RPMI8226 (cell line): ENCODE data around the gene RAD51B.

ENCODE experiments used
- DNase-seq: peaks from one replicate; pipeline ENCODE4 v3.0.0-alpha.2; 2015

Gene RAD51B

DNA sequence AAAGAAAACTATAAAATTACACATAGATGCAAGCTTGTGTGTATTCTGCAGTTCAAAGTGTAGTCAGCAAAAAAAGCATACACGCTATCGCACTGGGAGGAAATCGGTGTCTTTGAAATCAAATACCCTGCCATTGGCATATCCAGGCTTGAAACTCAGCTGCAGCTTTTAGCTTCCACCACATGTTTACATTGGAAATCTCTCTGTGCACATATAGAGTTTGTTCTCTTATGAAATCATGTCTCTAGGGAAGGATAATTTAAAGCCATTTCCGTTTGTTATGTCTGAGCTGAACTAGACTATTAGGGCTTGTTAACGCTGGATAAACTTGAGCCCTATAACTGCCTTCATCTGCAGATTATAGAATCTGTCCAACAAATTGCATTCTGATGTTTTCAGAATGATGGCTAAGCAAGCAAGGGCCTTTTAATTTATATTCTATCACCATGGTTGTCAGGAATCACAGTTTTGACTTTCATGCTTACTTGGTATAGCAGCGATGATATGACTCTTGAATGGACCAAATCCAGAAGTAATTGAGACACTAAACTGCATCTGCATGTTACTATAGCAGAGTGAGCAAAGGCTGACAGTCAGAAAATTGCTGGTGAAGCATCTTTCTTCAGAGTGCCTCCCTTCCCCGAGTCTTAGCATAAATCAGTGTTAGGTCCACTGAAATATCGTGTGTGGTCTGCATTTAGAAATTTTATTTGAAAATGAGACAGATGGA is 530.5 kb downstream of the RAD51B start:
- DNase-seq = no peak

DNA sequence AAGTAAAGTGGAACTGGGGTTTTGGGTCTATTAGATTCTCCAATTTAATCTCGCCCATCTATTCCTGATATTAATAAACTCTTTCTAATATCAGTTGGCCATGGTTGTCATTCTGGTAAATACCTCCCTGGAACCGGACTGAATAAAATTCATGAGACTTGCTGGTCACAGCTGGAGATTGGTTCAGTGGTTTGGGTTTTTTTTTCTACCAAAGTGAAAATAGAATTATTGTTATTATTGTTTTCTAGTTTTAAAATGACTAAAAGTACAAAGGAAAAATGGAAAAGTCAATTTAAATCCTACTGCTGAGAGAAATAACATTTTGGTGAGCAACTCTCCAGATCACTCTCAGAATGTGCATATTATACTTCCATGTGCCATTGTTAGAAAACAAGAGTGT is 535.8 kb downstream of the RAD51B start:
- DNase-seq = no peak

DNA sequence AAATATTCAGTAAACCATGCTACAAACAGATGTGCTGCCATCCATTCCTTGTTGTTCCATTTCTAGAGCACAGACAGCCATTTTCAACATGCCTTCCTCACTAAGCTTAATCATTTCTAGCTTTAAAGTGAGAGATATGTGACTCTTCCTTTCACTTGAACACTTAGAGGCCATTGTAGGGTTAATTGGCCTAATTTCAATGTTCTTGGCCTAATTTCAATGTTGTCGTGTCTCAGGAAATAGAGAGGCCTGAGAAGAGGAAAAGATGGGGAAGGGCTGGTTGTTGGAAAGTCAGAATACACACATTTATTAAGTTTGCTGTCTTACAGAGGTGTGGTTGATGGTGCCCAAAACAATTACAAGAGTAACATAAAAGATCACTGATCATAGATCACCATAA is 538.2 kb downstream of the RAD51B start:
- no peak for DNase-seq

DNA sequence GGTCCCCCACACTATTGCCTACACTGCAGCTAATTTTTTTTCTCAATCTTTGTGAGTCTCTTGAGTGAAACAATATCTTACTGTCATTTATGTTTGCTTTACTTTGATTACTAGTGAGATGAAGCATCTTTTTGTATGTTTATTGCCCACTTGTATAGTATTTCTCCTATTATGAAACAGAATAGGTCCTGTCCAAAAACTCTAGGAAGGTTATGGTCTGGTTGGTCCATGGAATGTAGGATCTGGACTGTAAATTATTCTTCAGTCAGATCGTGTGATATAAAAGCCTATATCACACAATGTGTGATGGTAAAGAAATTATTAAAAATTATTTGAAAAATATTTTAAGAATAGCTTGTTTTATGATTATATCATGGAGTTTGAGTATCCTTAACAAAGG is 538.9 kb downstream of the RAD51B start:
- DNase-seq = no peak

DNA sequence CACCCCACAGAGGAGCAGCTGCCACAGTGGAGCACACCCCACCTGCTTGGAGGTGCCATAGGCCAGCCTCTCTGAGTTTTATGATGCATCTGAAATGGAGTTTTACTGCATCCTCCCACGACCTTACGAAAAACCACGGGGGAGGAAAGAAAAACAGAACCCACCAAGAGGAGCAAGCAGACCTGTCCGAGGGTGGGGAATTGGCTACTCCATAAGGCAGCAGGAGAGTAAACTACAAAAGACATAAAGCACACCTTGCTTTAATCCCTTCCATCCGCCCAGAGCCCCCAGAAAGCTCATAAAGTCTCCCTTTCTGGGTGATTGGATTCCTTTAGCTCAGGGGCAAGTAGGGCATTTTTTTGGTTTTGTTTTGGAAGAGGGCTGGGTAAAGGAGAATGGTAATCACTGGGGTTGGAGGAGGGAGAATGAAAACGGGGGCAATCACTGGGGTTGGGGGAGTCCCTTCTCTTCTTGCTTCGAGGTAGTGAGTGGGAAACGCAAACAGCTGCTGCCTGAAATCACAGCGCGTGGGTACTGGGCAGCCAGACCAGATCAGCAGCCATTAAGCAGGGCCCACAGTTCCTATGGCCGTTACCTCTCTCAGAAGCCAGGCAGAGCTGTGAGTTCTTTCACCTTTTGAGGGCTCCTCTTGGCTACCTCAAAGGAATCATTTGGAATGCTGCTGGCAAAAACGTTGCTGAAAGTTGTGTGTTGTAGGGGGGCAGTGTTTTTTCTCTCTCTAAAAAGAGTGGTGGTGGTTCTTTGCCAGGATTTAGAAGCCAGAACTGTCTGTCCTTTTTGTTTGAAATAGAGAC is 539.6 kb downstream of the RAD51B start:
- DNase-seq = no peak

DNA sequence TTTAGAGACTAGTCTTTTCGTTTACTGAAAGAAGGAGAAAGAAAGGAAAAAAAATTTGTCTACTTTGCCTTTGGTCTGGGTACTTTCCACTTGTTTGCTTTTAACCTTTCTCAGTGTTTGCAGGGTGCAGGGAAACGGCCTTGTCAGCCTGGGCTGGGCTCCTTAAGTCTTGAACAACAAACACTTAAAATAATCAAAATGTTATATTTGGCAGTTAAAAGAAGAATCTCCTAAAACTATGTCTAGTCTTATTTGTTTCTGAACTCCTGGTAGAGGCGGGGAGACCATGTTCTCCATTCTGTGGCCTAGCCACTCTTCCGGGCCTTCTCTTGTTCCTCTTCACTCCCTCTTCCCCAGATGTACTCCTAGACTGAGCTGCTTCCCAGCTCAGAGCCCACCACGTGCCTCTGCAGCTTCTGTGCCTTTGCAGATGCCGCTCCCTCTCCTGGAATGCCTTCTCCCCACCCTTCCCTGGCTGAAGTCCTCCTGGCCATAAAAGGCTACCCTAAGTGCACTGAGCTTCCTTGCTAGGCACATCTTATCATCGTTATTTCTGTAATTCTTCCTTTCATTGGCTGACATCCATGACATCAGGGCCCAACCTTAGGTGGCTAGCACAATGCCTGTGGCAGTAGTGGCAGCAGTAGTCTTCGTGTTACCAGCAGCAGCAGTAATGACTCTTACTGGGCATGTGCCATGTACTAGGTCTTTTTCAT is 540.4 kb downstream of the RAD51B start:
- no peak for DNase-seq

DNA sequence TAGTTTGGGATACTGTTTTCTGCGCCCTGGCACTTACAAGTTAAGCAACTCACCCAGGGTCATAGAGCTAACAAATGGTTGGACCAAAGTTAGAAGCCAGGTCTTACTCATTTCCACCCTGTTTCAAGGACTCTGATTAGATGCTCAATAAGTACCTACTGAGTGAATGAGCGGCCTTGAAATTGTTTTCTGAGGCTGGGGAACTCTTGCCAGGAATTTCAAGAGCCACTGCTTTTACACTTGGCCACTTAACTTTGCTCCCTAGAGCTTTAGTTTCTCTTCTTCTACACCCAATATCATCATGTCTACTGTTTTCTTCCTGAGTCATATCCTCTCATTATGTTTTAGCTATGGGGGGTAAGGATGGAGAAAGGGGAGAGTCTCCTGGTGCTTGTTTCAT is 541.7 kb downstream of the RAD51B start:
- DNase-seq = no peak

DNA sequence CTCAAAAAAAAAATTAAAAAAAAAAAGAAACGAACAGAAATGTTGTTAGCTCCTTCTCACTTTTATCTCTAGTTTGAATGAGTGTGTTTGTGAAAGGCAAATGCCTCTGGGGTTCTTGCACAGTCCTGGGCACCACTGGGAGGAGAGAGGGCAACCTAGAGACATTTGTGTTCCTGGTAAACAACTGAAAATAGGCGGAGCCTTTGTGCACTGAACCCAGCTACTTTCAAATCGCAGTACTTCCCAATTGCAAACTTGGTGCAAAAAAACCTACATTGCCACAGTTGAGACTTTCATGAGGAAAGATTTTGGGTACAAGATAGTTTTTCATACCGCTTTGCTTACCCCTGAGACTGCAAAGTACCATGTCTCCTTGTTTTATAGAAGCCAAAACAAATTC is 543.3 kb downstream of the RAD51B start:
- no peak for DNase-seq

DNA sequence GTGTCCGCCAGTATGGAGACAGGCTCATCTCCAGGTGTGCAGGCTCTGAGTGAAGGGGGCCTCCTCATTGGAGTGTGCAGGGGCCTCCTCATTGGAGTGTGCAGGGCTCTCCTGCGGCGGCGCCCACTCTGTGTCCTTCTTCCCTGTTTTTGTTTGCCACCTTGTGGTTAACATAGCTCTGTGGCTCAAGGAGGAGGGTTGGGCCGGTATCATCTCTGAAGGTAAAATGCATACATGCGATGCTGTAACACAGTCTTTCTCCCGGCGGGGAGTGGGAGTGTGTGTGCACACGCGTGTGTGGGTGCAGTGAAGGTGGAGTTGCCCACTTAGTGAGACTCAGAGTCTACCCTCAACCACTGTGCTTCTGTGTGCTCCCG is 543.9 kb downstream of the RAD51B start:
- no peak for DNase-seq

DNA sequence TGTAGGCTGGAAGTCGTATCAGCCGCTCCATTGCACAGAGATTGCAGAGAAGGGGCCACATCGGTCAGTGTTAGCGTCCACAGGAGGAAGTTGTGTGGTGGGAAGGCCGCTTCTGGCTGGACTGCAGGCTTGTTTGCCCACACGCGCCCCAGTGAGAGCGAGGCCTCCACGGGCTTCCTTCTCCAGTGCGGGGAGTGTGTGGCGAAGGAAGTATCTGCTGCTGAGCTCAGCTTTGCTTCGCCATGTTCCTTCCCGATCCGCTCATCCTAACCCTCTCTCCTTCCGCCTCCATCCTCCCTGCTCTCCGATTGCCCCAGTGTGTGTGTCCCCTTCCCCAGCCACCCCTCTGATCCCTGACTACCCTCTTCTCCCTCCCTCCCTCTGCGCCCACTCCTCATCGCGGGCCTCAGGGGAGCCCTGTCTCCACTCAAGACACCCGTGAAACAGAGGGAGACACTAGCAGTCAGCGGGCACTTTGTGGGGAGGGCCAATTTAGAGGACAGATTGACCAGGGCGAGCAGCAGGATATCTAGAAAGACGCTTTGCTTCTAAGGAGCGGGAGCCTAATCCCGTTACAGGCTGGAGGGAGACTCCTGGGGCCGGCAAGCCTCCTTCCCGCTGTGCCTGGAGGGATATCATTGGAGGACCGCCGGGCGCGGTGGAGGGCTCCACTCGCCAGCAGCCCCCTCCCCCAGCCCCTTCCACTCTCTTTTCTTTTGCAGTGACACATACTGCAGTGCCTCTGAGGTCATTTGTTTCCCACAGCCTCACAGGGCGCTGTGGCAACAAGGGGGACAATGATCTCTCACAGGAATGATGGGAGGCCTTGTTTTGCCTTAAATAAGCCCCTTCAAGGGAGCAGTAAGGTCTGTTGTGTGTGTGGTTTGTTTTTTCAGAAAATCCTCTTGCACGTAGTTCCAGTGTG is 544.5 kb downstream of the RAD51B start:
- DNase-seq = no peak

DNA sequence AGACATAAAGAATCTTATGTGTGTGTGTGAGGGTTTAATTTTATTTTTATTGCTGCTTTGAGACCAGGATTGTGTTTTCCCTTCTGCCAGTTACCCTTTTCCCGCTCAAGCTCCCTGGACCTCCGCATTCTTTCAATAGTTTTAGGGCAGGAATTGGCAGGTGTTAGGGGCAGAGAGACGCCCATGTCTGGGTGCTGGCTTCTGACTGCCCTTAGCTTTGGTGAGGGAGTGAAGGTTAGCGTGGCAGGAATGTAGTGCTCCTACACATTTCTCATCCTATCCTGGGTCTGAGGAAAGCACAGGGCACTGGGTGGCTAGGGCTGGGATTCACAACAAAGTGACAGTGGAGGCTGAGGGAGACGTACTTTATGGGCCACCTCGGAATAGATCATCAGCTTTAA is 545.2 kb downstream of the RAD51B start:
- DNase-seq = no peak

DNA sequence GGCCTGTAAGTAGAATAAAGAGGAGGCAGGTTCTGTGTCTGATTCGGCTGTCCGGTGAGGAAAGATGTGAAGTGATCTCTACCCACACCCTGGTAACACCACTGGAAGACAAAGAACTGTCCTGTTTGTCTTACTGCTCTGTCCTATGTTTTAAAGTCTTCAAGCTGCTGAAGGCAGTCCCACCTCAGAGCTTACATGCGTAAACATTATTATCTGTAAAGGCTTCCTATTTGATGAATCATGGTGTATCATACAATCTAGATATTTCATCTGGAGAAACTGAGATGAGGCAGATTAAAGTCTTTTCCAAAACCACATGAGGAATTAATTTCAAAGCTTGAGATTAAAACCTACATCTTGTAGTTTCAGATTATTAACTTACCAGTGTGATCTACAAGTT is 545.6 kb downstream of the RAD51B start:
- no peak for DNase-seq

DNA sequence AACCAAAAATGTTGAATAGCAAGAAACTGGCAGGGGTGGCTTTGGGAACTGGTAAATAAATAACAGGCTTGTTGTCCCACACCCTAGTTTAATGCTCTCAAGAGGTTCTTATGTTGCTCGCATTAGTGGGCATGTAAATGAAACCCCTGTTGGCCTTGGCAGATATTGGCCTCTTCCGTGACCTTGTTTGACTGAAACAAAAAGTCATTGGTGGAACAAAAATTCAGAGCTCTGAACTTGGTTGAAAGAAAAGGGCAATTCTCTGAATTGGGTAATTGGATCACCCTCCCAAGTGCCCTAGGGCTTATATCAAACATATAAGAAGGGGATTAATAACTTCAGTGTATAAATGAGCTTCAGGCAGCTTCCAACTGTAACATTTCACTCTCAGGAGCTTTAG is 547.1 kb downstream of the RAD51B start:
- DNase-seq = no peak

DNA sequence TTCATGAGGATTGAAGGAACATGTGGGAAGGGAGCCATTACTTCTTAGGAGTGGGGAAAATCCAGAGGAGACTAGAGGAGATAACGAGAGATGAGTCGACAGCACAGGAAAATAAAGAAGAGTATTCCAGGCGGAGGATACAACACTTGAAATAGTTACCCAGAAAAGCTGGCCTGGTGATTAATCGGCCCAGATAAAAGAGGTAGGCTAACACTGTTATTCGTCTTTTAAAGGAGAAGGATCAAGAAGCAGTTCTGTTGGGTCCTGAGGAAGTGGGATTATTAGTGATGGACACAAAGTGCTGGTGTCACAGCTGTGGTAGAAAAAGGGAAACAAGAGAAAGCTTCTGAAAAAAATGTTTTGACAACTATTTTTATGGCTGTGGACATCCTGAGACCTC is 548.0 kb downstream of the RAD51B start:
- DNase-seq = no peak

DNA sequence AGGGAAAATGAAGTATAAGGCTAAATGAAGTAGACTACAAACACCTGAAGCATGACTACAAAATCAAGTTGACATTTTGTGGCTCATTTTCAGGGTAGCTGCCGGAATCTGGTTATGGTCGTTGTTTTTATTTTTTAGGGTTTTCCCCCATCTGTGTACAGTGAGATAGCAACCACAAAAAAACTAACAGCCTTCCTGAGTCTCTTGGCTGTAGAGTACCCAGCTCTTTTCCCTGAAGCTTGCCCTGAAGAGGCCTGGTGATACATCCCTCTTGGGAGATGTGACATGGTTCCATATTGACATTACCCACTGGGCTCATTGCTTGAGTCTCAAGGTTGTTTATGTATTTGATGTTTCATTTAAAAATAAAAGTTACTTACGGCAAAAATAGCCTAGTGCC is 549.3 kb downstream of the RAD51B start:
- DNase-seq = no peak

DNA sequence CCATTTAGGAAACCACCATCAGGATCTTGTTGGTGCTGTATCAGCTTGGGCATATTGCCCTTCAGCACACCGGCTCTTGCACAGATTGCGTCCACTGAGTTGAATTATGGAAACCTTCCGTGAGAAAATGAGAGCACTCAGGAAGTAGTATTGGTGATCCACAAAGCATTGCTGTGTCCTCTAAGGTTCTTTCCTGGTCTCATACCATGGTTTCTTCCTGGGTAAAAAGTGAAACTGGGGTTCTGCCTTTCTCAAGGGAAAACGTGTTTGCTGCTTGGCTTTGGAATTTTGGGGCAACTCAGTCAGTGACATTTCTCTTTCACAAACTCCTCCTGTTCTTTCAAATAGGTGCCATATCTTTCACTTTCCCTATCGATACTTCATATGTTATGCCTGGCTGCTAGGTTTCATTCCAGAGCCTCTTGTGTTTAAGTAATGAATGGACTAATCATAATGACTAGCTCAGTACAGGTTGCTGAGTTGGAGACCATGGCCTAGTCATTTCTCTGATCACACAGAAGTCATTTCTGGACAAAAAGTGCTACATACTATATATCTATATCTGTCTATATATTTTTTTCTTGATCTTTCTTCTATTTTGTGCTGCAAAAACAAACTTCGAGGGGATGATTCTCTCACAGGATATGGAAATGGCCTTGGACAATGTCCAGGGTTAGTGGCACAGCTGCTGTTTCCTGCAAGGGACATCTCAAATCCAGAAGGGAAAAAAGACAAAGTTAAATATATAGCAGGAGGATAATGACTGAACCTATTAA is 549.9 kb downstream of the RAD51B start:
- DNase-seq = no peak

DNA sequence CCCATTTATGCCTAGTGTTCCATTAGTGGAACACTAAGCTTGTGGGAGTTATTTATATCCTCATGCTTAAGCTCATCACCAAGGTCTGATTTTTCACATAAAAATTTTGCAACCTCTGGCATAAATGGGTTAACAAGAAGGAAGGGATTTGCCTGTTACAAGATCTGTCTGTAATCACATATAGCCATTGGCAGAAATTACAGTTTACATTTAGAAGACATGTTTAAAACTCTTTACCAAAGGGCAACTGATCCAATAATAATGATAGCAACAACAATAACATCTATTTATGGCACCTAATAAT is 550.4 kb downstream of the RAD51B start:
- no peak for DNase-seq

DNA sequence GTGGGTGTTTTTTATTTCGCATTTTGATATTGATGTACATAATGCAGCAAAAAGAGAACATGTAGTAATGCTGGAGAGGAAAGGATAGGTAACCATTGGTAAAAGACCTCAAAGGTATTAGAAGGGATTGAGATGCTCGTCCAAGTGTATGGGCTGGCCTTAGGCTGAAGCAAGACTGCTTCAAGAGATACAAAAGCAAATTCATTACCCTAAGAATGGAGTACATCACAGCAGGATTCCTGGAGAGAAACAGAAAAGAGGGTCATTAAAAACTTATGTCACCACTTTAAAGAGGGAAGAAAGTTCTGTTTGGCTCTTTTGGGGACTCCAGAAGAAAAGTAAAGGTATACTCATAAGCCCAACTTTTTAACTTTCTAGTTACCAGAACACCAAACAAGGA is 552.8 kb downstream of the RAD51B start:
- no peak for DNase-seq

DNA sequence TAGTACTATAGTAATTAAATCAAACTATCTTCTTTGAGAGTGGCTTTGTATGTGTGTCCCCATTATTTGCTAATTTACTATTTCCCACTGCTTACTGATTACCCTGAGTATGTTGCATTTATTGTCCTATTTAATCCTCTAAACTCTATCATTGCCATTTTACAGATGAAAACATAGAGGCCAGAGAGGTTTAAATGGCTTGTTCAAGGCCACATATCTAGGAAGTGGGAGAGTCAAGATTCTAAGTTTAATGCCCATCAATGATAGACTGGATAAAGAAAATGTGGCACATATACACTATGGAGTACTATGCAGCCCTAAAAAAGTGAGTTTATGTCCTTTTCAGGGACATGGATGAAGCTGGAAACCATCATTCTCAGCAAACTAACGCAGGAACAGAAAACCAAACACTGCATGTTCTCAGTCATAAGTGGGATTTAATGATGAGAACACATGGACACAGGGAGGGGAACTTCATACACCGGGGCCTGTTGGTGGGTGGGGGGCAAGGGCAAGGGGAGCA is 553.6 kb downstream of the RAD51B start:
- no peak for DNase-seq

DNA sequence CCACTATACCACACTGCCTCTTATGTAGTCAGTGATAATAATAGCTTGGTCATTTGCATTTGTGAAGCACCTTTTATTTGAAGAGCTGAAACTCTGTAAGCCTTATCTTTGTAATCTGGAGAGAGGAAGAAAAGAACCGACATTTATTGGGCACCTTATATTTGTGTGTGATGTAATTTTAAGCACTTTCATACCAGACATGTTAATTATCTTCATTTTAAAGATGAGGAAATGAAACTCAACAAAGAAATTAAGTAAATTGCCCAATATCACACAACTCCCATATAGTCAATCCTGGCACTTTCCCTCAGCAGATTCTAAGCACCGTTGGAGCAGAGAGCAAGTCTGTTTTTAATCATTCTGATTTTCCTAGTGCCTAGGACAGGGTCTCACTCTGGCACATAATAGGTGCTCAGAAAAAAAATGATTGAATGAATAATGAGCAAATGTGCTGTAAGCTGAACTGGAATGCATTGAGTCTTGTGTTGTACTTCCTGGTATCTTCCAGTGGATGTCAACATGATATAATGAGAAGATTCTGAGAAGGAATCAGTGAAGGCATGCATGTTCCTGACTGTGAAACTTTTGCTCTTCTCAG is 554.4 kb downstream of the RAD51B start:
- no peak for DNase-seq

DNA sequence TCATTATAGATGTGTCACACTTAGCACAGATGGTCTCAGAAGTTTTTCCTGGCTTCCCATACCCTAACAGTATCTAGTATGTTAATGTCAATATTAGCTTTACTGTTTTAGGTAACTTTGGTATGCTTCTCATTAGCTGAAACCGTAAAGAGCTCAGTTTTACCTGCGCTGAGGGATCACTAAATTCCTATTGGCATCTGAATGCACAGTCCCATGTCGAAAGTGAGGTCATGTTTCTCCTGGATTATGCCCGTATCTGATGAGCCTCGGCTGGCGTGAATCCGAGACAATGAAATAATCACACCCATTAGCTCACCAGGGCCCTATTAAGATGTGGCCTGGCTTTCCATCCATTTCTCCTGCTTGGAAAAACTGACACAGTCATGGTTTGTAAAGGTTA is 555.1 kb downstream of the RAD51B start:
- DNase-seq = no peak

DNA sequence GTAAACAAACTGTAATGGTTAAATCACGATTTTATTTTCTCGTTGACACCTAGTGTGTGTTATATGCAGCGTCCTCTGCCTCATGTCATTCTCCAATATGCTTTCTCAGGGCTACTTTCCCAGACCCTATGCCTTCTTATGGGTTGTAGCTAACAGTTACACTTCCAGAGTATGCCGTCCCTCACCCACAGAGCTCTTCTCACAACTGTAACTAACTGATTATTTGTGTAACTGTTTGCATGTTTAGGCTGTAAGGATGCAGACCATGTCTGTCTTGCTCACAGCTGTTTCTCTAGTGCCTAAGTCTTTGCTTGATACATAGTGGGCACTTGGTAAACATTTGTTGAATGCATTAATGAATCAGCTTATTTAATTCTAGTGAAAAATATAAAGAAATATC is 555.8 kb downstream of the RAD51B start:
- no peak for DNase-seq
